K562 (cell line): ENCODE results near the gene CEBPB. TPM values are rescaled to one million over a fixed set of nuclear protein-coding genes. Genes with fewer than 3 reads are reported as not detected.

ENCODE experiments used
- ATAC-seq: fragments of 200-7000 bp; cut with Tn5 transposase; 3 replicates; pipeline ENCODE4 v1.9.1; 2020; ENCODE audit warnings: moderate library complexity
- BruUV-seq: library from RNA; stranded (reverse); fragments of 400-500 nt; replicated peaks from 2 replicates; lab custom pipeline; 2021; lab: Mats Ljungman, UMichigan
- CTCF ChIA-PET: fragments of 300-600 bp; formaldehyde crosslinking; extraction: SDS; loops from one replicate; lab custom pipeline; 2021; ENCODE audit warnings: low intra/inter-chr PET ratio; lab: Yijun Ruan, JAX
- POLR2A ChIA-PET: fragments of 300-600, 350-650 bp; sonication (Branson Sonifier 250); formaldehyde crosslinking; extraction: SDS; loops from one replicate; lab custom pipeline; 2021; ENCODE audit warnings: antibody characterized with exemption, inconsistent platforms; lab: Yijun Ruan, JAX
- DNase-seq, 4 experiments: peaks; one replicate each; pipeline versions ENCODE4 v3.0.0 to v3.0.0-alpha.2; 2011 to 2018; ENCODE audit warnings: low spot score in 3 of 4, mixed read lengths in 3 of 4; ENCODE audit errors: extremely low read depth in 1 of 4
- FAIRE-seq: peaks from 2 replicates; lab custom pipeline; 2011; peaks lifted over from hg19 to GRCh38; lab: Jason Lieb, UNC
- H2AFZ ChIP-seq: 2 replicates; pipeline ENCODE4 v1.6.0; 2011; ENCODE audit warnings: low read depth, low read length, control low read depth, inconsistent platforms
- H3K27ac ChIP-seq: fragments of 200-600 bp; 3 replicates; pipeline ENCODE4 v1.8.0; 2011; ENCODE audit warnings: low read depth, mild to moderate bottlenecking, control low read depth, inconsistent platforms, low read length, moderate library complexity, mixed read lengths; ENCODE audit errors: extremely low read depth
- H3K27me3 ChIP-seq, 2 experiments: fragments of 300-600 bp in 1 of 2; 2 replicates in 1 of 2; 3 replicates in 1 of 2; pipeline versions ENCODE4 v1.6.0 to v1.8.0; 2011; ENCODE audit warnings: inconsistent platforms in 2 of 2, low read length in 2 of 2, mild to moderate bottlenecking in 1 of 2, mixed read lengths in 1 of 2, moderate library complexity in 1 of 2; ENCODE audit not compliant: control insufficient read depth in 2 of 2, insufficient read depth in 2 of 2
- H3K36me3 ChIP-seq: fragments of 300-600 bp; 3 replicates; pipeline ENCODE4 v1.8.0; 2011; ENCODE audit warnings: mild to moderate bottlenecking, low read length, inconsistent platforms; ENCODE audit not compliant: control insufficient read depth, insufficient read depth
- H3K4me1 ChIP-seq, 2 experiments: fragments of 200-600 bp in 1 of 2; replicated peaks in 1 of 2; 2 replicates in 1 of 2; 3 replicates in 1 of 2; pipeline versions ENCODE4 v1.5.1 to v1.8.0; 2011; ENCODE audit warnings: inconsistent platforms in 2 of 2, low read length in 2 of 2, mild to moderate bottlenecking in 1 of 2, mixed read lengths in 1 of 2, moderate library complexity in 1 of 2; ENCODE audit not compliant: control insufficient read depth in 2 of 2, insufficient read depth in 2 of 2
- H3K4me2 ChIP-seq: 2 replicates; pipeline ENCODE4 v1.6.1; 2011; ENCODE audit warnings: low read length, control low read depth, inconsistent platforms, mixed read lengths; ENCODE audit not compliant: insufficient read depth
- H3K4me3 ChIP-seq: fragments of 200-600 bp; sonication (generic), shearing (Covaris generic); 2 replicates; pipeline ENCODE4 v1.5.1; 2016; ENCODE audit warnings: control low read depth, inconsistent platforms
- H3K79me2 ChIP-seq: fragments of 200-600 bp; 3 replicates; pipeline ENCODE4 v1.8.0; 2011; ENCODE audit warnings: low read length, inconsistent platforms; ENCODE audit not compliant: control insufficient read depth, insufficient read depth
- H3K9ac ChIP-seq, 2 experiments: 2 replicates each; pipeline versions ENCODE4 v1.6.0 to v1.6.1; 2011; ENCODE audit warnings: low read depth in 2 of 2, low read length in 2 of 2, control low read depth in 1 of 2, inconsistent platforms in 1 of 2, mild to moderate bottlenecking in 1 of 2, mixed read lengths in 1 of 2; ENCODE audit not compliant: insufficient read depth in 1 of 2
- H3K9me1 ChIP-seq: one replicate; pipeline ENCODE4 v1.6.0; 2011; ENCODE audit warnings: inconsistent platforms, mild to moderate bottlenecking, low read length, moderate library complexity; ENCODE audit not compliant: control insufficient read depth, insufficient read depth
- H3K9me3 ChIP-seq: replicated peaks from 2 replicates; pipeline ENCODE4 v1.5.1; 2011; ENCODE audit warnings: low read depth, low read length, inconsistent platforms; ENCODE audit not compliant: control insufficient read depth, insufficient read depth
- H4K20me1 ChIP-seq: replicated peaks from 2 replicates; pipeline ENCODE4 v1.6.1; 2011; ENCODE audit warnings: low read length, inconsistent platforms, mixed read lengths; ENCODE audit not compliant: control insufficient read depth, insufficient read depth
- WGBS: fragments of 100-300 bp; shearing (Covaris generic); methylation state at CpG from one replicate; pipeline ENCODE4 v1.1.6; 2016; ENCODE audit warnings: low coverage, mixed read lengths; ENCODE audit not compliant: insufficient coverage; ENCODE audit errors: missing lambda C conversion rate; 5-methylcytosine and 5-hydroxymethylcytosine counted together
- in situ Hi-C: fragments of 300-500 bp; cut with MboI; formaldehyde crosslinking; loops from 4 replicates; pipeline ENCODE4 v1.15.0; 2018; ENCODE audit warnings: inconsistent platforms, mixed read lengths
- intact Hi-C: fragments of 100-400 bp; cut with micrococcal nuclease; formaldehyde crosslinking; loops from 2 replicates; pipeline ENCODE4 v1.14.2; 2022
- polyA plus RNA-seq, 8 experiments: library from polyadenylated mRNA; depleted of rRNA in 4 of 8; stranded (reverse) in 5 of 8; unstranded in 3 of 8; fragments of >200 nt; fragmentation: Nextera tagmentation in 2 of 8; fragmentation: Illumina TruSeq in 1 of 8; extraction: Ambion mirVana in 2 of 8; extraction: Trizol in 1 of 8; gene quantifications; 2 replicates each; pipeline versions ENCODE4 v1.2.1 to v1.2.3, GENCODE V29; 2011 to 2014; ENCODE audit warnings: inconsistent platforms in 1 of 8, missing spikeins in 1 of 8
- total RNA-seq, 7 experiments: library from RNA; depleted of rRNA in 6 of 7; stranded (reverse); fragments of >200 nt in 6 of 7; fragmentation: Illumina TruSeq in 2 of 7; extraction: Trizol in 2 of 7; gene quantifications; 2 replicates each; pipeline versions ENCODE4 v1.2.1 to v1.2.3, GENCODE V29; 2011 to 2021; ENCODE audit warnings: low replicate concordance in 1 of 7
- TF ChIP-seq, protein P1 (sequence below), 2 experiments: fragments of 450-650 bp; formaldehyde crosslinking in 1 of 2; IDR thresholded peaks; 2 replicates each; pipeline versions ENCODE4 v1.4.0 to v1.6.1; 2014 to 2020; ENCODE audit warnings: mild to moderate bottlenecking in 2 of 2, borderline replicate concordance in 1 of 2, low read depth in 1 of 2

CEBPB gene
- total and polyA plus RNA-seq, 9 of the 15 experiments (the other 6 are each of a cell fraction or from before 2014, with no cell fraction given) = 1.2 to 72.6 (median 7.8) TPM

DNA sequence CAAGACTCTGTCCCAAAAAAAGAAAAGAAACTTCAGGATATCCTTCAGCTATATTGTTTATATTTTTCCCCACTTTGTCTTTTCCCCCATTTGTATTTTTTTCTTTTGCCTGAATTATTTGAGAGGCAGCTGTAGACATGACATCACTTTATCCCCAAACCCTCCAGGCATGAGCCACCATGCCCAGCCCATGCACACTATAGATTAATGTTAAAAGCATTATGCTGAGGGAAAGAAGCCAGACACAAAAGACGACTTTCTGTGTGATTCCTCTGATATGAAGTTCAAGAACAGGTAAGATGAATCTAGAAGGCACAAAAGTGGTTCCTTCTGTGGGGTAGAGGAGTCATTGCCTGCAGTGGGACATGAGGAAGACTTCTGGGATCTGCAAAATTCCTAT is 16.4 kb downstream of the CEBPB start:
- intact Hi-C loops = no loop called here
- H3K4me2 ChIP-seq = no peak overlapping the region
- BruUV-seq = no TSS peak
- H3K79me2 ChIP-seq = no peaks in the 10 kb centered on the region
- no peaks in the 10 kb centered on the region for H3K36me3 ChIP-seq
- 0% methylated on average over 1 of the region's 1 CpG for WGBS
- no peak for FAIRE-seq
- ATAC-seq = no peak
- no peak overlapping the region for H2AFZ ChIP-seq
- H4K20me1 ChIP-seq = no peaks in the 10 kb centered on the region
- no peaks in the 10 kb centered on the region for H3K9me1 ChIP-seq
- TF ChIP-seq, protein P1, sequence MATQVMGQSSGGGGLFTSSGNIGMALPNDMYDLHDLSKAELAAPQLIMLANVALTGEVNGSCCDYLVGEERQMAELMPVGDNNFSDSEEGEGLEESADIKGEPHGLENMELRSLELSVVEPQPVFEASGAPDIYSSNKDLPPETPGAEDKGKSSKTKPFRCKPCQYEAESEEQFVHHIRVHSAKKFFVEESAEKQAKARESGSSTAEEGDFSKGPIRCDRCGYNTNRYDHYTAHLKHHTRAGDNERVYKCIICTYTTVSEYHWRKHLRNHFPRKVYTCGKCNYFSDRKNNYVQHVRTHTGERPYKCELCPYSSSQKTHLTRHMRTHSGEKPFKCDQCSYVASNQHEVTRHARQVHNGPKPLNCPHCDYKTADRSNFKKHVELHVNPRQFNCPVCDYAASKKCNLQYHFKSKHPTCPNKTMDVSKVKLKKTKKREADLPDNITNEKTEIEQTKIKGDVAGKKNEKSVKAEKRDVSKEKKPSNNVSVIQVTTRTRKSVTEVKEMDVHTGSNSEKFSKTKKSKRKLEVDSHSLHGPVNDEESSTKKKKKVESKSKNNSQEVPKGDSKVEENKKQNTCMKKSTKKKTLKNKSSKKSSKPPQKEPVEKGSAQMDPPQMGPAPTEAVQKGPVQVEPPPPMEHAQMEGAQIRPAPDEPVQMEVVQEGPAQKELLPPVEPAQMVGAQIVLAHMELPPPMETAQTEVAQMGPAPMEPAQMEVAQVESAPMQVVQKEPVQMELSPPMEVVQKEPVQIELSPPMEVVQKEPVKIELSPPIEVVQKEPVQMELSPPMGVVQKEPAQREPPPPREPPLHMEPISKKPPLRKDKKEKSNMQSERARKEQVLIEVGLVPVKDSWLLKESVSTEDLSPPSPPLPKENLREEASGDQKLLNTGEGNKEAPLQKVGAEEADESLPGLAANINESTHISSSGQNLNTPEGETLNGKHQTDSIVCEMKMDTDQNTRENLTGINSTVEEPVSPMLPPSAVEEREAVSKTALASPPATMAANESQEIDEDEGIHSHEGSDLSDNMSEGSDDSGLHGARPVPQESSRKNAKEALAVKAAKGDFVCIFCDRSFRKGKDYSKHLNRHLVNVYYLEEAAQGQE (IDR thresholded peaks at IDR 0.05; ENCODE audit: borderline replicate concordance) = no peak
- TF ChIP-seq, protein P1 (CRISPR knock-in tag; IDR thresholded peaks at IDR 0.05; ENCODE audit: low read depth) = no peak
- in situ Hi-C loops = no loop called here
- H3K27ac ChIP-seq = no peak overlapping the region
- no peak overlapping the region for H3K9ac ChIP-seq
- no peak overlapping the region for H3K4me3 ChIP-seq
- H3K27me3 ChIP-seq = peaks cover 14 to 19% of the 10 kb centered on the region in 2 experiments; a peak in 1 of 5 replicates
- POLR2A ChIA-PET = interaction anchor here (0.5 to 4.3 kb wide), 5 partner anchors 10 to 131 kb away, joined by 3 to 17 read pairs (median 5); no protein-coding TSS in a partner anchor
- peaks cover 0 to 4% of the 10 kb centered on the region in 2 experiments; a peak in 1 of 5 replicates for H3K4me1 ChIP-seq
- H3K9me3 ChIP-seq = no peaks in the 10 kb centered on the region
- DNase-seq = no peak
- CTCF ChIA-PET = no interaction called here
